Liver (tissue), 3 donors: Measurements from ENCODE around the gene GPR65.

ENCODE experiments used
- CTCF ChIP-seq: fragments of 150-350 bp; IDR thresholded peaks from 2 replicates; pipeline ENCODE4 v1.5.1; 2017; ENCODE audit warnings: improper control_type of control experiment, low read depth, low read length; ENCODE audit not compliant: missing input control
- FOXA1 ChIP-seq: IDR thresholded peaks from 2 replicates; pipeline ENCODE4 v1.6.1; 2016; ENCODE audit warnings: antibody characterized with exemption
- RAD21 ChIP-seq, 2 donors: IDR thresholded peaks; 2 replicates each; pipeline ENCODE4 v1.6.1; 2016; ENCODE audit warnings: antibody characterized with exemption in 2 of 2, mild to moderate bottlenecking in 2 of 2
- SP1 ChIP-seq: IDR thresholded peaks from 2 replicates; pipeline ENCODE4 v1.6.1; 2018; ENCODE audit warnings: antibody characterized with exemption, mild to moderate bottlenecking
- TAF1 ChIP-seq: conservative IDR thresholded peaks from 2 replicates; pipeline ENCODE4 v1.6.1; 2016; ENCODE audit warnings: antibody characterized with exemption, mild to moderate bottlenecking
- donor health status: healthy.
- donor health status: healthy.

GRCh38 chr14:88063811-88064210 lies 58.9 kb downstream of the GPR65 start:
- TF ChIP-seq FOXA1 (no peak), CTCF (no peak), TAF1 (no peak), RAD21 (IDR thresholded peaks at IDR 0.05) (no peak), SP1 (no peak)
